HEK293 (cell line): ENCODE measurements around the gene KCNQ1.

Experiments
- BCL11B ChIP-seq: fragments of 450-650 bp; formaldehyde crosslinking; IDR thresholded peaks from 2 replicates; pipeline ENCODE4 v1.5.1; 2016; ENCODE audit warnings: low read depth, missing biosample characterization, missing genetic modification characterization
- YY1 ChIP-seq: fragments of 450-650 bp; formaldehyde crosslinking; IDR thresholded peaks from 2 replicates; pipeline ENCODE4 v1.5.1; 2018; ENCODE audit warnings: missing biosample characterization, missing genetic modification characterization
- ZBTB1 ChIP-seq: fragments of 450-650 bp; formaldehyde crosslinking; IDR thresholded peaks from 2 replicates; pipeline ENCODE4 v1.5.1; 2016; ENCODE audit warnings: missing biosample characterization, missing genetic modification characterization
- ZNF16 ChIP-seq: fragments of 450-650 bp; formaldehyde crosslinking; IDR thresholded peaks from 2 replicates; pipeline ENCODE4 v1.5.1; 2016; ENCODE audit warnings: low read depth, missing biosample characterization, missing genetic modification characterization
- ZNF211 ChIP-seq: fragments of 450-650 bp; formaldehyde crosslinking; IDR thresholded peaks from 2 replicates; pipeline ENCODE4 v1.5.1; 2016; ENCODE audit warnings: low read depth, missing biosample characterization, missing genetic modification characterization
- ZNF501 ChIP-seq: fragments of 450-650 bp; formaldehyde crosslinking; IDR thresholded peaks from 2 replicates; pipeline ENCODE4 v1.5.1; 2016; ENCODE audit warnings: missing biosample characterization, missing genetic modification characterization
- ZNF514 ChIP-seq: fragments of 450-650 bp; formaldehyde crosslinking; IDR thresholded peaks from 2 replicates; pipeline ENCODE4 v1.5.1; 2016; ENCODE audit warnings: missing biosample characterization, missing genetic modification characterization
- ZNF660 ChIP-seq: fragments of 450-650 bp; IDR thresholded peaks from 2 replicates; pipeline ENCODE4 v1.5.1; 2018; ENCODE audit warnings: missing biosample characterization, mild to moderate bottlenecking, missing genetic modification characterization
- TF ChIP-seq, protein P1 (sequence below): fragments of 450-650 bp; formaldehyde crosslinking; IDR thresholded peaks from 2 replicates; pipeline ENCODE4 v1.5.1; 2016; ENCODE audit warnings: missing biosample characterization, missing genetic modification characterization
- TF ChIP-seq, protein P2 (sequence below): fragments of 450-650 bp; formaldehyde crosslinking; IDR thresholded peaks from 2 replicates; pipeline ENCODE4 v1.5.1; 2016; ENCODE audit warnings: missing biosample characterization, missing genetic modification characterization, low read depth

DNA sequence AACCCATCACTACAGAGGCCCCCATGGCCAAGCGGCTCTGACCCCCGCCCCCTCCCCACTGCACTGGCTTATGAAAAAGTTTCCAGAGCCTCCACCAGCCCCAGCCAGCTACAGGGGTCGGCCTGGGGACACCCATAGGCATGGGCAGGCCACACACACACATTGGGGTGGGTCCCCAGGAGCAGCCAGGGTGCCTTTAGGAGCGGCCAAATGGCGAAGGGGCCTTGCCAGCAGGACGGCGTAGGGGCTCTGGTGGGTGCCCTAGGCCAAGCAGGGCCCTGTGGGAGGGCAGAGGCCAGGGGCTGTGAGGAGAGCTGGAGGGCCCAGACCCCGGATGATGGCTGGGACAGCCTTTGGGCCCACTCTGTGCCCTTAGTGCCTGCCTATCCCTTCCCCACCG is 34.2 kb upstream of the KCNQ1 start:
- no peak for TF ChIP-seq YY1 (tag by site-specific recombination)
- TF ChIP-seq BCL11B (tag by site-specific recombination) = no peak
- TF ChIP-seq, protein P1, sequence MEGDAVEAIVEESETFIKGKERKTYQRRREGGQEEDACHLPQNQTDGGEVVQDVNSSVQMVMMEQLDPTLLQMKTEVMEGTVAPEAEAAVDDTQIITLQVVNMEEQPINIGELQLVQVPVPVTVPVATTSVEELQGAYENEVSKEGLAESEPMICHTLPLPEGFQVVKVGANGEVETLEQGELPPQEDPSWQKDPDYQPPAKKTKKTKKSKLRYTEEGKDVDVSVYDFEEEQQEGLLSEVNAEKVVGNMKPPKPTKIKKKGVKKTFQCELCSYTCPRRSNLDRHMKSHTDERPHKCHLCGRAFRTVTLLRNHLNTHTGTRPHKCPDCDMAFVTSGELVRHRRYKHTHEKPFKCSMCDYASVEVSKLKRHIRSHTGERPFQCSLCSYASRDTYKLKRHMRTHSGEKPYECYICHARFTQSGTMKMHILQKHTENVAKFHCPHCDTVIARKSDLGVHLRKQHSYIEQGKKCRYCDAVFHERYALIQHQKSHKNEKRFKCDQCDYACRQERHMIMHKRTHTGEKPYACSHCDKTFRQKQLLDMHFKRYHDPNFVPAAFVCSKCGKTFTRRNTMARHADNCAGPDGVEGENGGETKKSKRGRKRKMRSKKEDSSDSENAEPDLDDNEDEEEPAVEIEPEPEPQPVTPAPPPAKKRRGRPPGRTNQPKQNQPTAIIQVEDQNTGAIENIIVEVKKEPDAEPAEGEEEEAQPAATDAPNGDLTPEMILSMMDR (tag by site-specific recombination) = no peak
- no peak for TF ChIP-seq ZNF660 (tag by site-specific recombination)
- no peak for TF ChIP-seq ZBTB1 (tag by site-specific recombination)
- TF ChIP-seq, protein P2, sequence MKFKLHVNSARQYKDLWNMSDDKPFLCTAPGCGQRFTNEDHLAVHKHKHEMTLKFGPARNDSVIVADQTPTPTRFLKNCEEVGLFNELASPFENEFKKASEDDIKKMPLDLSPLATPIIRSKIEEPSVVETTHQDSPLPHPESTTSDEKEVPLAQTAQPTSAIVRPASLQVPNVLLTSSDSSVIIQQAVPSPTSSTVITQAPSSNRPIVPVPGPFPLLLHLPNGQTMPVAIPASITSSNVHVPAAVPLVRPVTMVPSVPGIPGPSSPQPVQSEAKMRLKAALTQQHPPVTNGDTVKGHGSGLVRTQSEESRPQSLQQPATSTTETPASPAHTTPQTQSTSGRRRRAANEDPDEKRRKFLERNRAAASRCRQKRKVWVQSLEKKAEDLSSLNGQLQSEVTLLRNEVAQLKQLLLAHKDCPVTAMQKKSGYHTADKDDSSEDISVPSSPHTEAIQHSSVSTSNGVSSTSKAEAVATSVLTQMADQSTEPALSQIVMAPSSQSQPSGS = no peak
- TF ChIP-seq ZNF16 (tag by site-specific recombination) = no peak
- no peak for TF ChIP-seq ZNF514 (tag by site-specific recombination)
- no peak for TF ChIP-seq ZNF501 (tag by site-specific recombination)
- TF ChIP-seq ZNF211 (tag by site-specific recombination) = no peak
